ENCODE results near the gene TGM5.
"Not testable (repeated sequence)": the region's sequence is repeated elsewhere in the genome, so short reads cannot be mapped to it uniquely, and the experiment has no call there.

The TGM5 gene

DNA sequence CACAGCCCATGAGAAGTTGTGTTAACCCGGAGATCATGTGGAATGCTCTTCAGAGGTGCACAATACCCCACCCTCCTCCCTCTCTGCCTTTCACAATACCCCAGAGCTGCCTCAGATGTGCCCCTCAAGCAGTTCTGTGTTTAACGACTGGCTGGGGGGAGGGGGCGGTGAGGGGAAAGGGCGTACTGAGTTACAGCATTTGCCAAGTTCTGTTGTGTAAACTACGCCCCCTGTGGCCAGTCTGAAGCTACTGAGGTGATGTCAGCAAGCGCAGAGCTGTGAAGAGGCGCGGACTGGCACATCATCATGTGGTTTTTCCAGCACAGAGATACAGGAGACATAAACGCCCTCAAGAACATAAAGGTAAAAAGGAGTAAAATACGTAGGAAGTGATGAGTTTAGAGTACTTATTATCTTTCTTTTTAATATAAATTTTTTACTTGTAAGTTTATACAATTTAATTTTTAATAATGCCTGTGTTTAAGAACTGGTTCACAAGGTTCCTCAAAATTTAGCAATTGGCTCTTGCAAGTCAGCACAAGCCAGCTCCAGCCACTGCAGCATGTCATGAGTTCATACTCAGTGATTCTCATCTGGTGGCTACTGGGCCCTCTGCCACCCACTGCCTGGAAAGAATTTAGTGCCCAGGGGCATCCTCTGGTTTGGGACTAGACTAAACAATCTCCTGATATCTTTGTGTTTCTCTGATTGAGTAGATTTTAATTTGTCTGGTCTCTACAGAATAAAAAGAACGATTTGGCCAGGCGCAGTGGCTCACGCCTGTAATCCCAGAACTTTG, 47.6 kb downstream of the TGM5 start:
- no peak for DNase-seq (ENCODE audit: low read depth)

DNA sequence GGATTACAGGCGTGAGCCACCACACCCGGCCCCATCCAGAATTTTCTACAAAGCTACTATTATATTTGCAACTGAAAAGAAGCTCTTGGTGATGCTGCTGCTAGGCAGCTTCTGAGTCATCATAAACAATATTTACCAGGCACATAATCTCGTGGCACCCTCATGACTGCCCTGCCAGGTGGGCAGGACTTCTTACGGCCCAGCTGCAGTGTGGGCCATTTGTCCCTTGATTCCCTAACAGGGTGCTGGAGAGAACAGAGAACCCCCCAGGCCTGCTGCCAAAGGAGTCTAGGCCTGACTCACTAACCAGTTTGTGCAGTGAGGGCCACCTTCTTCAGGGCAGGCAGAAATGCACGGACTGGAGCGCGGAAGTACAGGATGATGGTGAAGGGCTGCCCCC, 50.8 kb downstream of the TGM5 start:
- DNase-seq (ENCODE audit: low read depth): no peak

DNA sequence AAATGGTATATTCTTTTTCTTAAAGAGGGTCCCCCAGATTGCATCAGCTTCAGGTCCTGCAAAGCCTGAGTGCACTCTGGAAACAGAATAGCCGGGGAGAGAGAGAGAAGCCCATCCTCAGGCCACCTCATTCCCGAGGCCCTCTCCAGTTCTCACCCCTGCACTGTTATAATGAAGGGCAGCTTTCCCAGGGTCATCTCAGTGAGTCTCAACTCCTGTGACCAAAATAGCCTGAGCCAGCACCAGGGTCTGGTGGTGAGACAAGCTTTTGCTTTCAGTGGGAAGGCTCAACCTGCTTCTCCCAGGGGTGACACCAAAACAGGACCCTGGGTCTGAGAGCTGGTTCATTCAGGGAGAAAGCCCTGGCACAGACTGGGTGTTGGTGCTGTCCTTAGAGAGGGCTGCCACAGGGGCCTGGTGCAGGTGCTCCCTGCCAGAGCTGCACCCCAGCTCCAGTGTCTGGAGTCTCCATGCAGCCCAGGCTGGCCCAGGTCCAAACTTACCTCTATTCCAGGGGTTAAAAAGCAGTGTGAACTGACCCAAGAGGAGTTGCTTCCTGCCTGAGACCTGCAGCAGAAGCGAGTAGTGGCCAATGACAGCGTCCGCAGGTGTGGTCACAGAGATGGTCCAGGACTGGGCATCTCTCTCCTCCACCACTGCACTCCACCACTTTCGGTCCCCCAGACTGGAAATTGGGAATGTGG, 52.0 kb downstream of the TGM5 start:
- no peak for DNase-seq (ENCODE audit: low read depth)

- no peak for DNase-seq (ENCODE audit: low read depth)
Measured at GRCh38 chr15:43214169-43214568, 52.6 kb downstream of the TGM5 start.

GRCh38 chr15:43213466-43213865, 53.3 kb downstream of the TGM5 start:
- no peak for DNase-seq (ENCODE audit: low read depth)

- DNase-seq (ENCODE audit: low read depth): no peak
Measured at GRCh38 chr15:43212951-43213350, 53.8 kb downstream of the TGM5 start.

DNA sequence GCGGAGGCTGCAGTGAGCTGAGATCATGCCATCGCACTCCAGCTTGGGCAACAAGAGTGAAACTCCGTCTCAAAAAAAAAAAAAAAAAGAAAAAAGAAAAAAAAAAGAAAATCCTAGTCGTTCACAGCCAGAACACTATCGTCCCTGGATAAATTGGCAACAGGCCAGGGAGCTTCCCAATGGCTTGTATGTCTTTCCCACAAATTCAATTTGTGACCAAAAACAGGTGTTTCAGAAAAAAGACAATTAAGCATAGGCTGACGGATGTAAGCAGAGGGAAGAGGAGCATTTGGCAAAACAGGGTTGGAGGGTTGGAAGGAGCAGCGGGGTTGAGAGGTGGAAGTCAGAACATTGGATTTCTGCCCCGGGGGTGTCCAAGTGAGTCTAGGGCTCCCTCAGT, 54.4 kb downstream of the TGM5 start:
- DNase-seq (ENCODE audit: low read depth): no peak

DNA sequence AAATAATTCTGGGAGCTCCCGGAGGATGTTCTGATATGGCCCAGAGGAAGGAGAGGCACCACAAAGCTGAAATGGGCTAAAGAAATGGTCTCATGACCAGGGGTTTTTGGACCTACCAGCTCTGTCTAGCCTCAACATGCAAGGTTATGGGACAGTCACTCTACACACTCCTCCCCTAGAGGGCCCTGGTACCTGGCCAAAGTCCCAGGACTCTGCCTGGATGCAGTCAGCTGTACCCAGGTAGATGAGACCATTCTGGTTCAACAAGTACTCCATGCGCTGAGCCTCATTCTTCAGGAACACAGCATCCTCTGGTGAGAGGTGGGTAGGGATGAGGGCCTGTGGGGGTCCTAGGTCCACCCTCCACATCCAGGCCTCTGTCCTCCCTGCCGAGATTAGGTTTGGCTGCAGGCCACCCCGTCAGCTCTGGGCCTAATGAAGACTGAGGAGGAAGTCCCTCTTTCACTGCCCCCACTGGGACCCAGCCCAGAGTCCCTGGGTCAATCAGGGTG, 55.4 kb downstream of the TGM5 start:
- no peak for DNase-seq (ENCODE audit: low read depth)

- DNase-seq (ENCODE audit: low read depth): no peak
Measured at GRCh38 chr15:43210807-43211206, 55.9 kb downstream of the TGM5 start.

- no peak for DNase-seq (ENCODE audit: low read depth)
Measured at GRCh38 chr15:43210172-43210745, 56.5 kb downstream of the TGM5 start.

DNA sequence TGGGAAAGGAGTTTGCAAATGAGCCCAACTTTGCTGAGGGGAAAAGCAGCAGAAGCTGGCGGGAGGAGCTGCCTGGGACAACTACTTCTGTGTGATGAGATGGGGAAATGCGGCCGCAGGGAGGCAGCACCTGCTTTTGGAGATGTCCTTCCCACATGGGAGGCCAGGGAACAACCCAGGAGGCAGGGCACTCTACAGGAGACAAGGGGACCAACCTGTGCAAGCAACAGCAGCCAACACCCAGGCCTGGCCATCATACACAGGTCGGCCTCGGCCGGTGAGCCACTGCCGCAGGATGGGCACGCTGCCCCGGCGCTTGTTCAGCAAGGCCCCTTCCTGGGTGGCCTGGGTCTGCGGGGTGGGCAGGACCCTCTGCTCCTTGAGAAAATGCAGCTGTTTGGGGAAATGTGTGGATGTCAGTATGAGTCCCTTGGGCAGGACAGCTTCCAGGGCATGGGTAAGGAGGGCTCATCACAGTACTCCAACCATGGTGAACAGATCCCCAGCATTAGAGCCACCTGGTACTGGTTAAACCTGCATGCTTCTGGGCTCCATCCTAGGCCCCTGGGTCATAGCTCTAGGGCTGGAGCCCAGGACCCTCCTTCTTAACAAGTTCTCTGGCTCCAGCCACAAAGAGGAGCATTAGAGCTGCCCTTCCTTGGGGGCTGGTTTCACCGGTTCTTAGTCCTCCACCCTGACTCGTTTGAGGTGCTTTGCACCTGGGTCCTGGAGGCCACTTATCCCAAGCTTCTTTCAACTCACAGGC, 57.5 kb downstream of the TGM5 start:
- DNase-seq (ENCODE audit: low read depth): no peak

DNA sequence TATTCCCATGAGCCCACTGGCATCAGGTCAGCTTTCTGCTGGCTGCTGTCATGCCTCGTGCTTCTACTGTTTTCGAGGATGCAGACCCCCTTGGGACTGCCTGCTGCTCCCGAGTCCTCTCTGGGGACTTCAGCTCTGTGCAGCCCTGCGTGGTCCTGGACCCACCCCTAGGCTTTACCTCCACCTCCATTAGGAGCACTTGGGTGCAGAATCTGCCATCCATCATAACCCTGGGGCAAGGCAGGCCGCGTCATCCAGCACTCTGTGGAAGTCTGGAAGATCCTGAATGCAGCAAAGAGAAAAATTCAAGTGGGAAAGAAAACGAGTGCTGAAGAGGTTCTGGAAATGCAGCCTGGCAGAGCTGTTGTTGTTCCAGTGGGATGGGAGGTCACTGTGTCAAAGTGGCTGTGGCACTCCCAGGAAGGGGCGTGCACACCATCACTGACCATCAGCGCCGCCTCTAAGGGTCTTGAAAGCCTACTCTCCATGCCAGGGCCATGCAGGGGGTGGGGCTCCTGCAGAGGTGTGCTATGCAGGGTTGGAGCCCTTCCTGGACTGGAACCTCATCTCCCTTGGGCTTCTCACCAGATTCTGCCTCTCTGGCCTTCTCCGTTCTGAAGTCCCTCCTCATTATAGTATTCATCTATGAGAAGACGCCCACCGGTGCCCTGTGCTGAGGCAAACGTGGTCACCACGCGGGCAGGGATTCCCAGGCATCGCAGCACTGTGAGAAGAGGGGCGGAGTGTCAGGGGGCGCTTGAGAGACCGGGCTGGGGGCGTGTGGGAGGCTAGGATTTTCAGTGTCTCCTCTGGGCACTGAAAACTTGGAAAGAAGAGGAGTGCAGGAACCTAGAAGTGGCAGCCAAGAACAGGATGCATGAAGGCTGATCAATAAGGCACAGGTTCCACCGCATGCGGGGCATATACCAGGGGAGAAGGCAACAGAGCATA, 58.4 kb downstream of the TGM5 start:
- DNase-seq (ENCODE audit: low read depth): no peak

DNA sequence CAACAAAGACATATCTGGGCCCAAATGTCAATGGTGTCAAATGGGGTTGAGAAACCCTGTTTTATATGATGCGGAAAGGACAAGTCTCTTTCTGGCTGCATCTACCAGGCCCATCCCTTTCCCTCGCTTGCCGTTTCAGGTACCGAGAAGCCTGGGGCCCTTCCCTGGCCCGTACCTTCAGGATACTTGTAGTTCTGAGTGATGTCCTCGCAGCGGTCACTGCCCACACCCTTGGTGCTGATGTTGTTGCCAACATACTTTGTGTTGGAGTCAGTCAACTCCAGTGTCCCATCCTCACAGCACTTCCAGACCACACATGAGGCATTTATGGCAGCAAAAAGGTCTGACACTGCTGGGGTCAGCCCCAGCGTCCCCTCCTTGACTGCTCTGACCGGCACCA, 59.7 kb downstream of the TGM5 start:
- no peak for DNase-seq (ENCODE audit: low read depth)

DNA sequence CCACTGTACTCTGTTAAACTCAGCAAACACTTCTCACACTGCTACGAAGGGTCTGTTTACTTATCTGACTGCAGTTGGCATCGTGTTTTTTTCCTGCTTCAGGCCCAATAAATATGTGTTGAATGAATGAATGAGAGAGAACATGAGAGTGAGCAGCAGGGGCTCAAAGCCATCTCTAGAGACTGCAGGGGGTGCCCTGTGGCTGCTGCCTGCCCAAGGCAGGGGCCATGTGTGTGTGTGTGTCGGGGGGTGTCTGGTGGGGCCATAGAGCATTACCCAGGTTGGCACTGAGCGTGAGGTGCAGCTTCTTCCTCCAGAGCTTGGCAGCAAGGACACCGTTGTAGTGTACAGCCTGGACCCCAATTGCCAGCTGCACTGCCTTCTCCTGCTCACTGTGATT, 60.7 kb downstream of the TGM5 start:
- DNase-seq (ENCODE audit: low read depth): no peak

DNA sequence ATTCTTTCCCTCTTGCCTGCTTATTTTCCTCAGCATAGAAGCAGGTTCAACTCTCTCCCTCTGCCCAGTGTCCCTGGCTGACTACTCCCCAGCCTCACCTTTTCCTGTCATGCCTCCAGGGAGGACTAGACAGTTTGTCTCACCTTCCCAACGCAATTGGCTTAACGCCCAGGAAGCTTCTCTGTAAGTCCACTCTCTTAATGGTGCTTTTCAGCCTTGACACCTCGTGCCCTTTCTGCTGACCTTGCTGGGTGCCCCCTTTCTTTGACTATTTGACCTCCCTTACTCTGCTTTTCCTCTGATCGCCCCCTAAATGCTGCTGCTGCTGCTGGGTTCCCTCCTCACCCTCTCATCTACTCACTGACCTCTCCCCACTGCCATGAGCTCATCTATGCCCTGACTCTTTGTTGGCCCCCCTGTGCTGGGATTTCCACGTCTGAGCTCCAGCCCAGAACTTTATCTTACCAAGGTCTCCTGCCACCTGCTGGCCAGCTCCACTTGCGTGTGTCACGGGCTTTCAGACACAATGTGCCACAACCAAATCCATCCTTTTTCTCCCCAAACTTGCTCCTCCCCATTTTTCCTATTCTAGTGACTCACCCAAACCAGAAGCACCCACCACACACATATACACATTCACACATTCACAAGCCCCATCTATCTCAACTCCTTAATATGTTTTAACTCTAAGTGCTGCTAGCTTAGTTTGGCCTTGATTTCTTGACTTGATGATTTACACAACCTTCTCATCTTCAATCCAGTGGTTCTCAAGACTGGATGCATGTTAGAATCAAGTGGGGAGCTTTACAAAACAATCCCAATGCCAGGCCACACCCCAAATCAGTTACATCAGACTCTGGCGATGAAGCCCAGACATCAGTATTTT, 62.5 kb downstream of the TGM5 start:
- no peak for DNase-seq (ENCODE audit: low read depth)

DNA sequence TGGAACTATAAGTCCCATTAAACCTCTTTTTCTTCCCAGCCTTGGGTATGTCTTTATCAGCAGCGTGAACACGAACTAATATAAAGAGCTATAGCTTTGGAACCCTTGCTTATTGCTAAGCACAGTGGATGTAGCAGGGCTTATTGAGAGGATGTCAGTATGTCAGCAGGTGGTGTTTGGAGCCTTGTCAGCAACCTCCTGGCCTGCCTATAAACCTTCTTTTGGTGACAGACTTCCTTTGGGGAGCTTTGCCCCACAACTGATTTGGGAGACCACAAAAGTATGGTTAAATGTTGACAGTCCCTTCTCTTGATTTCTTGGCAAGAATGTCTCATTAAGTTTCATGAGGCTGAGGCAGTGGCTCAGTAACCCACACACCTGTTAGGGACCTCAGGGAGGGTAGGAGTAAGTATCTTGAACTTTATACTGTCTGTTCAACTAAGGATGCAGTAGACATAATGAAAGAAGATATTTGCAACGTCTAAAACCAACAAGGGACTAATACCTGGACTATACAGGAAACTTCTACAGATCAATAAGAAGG, 66.7 kb downstream of the TGM5 start:
- DNase-seq (ENCODE audit: low read depth): no peak

- no peak for DNase-seq (ENCODE audit: low read depth)
Measured at GRCh38 chr15:43198992-43199391, 67.7 kb downstream of the TGM5 start.

- not testable (repeated sequence) for DNase-seq (ENCODE audit: low read depth)
Measured at GRCh38 chr15:43198556-43198955, 68.2 kb downstream of the TGM5 start.

DNA sequence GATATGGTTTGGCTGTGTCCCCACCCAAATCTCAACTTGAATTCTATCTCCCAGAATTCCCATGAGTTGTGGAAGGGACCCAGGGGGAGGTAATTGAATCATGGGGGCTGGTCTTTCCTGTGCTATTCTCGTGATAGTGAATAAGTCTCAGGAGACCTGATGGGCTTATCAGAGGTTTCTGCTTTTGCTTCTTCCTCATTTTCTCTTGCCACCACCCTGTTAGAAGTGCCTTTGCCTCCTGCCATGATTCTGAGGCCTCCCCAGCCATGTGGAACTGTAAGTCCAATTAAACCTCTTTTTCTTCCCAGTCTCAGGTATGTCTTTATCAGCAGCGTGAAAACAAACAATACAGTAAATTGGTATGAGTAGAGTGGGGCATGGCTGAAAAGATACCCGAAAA, 69.0 kb downstream of the TGM5 start:
- not testable (repeated sequence) for DNase-seq (ENCODE audit: low read depth)
